ENCODE data around the gene SDHAF3.
"Not testable (repeated sequence)": the region's sequence is repeated elsewhere in the genome, so short reads cannot be mapped to it uniquely, and the experiment has no call there.

Gene SDHAF3

DNA sequence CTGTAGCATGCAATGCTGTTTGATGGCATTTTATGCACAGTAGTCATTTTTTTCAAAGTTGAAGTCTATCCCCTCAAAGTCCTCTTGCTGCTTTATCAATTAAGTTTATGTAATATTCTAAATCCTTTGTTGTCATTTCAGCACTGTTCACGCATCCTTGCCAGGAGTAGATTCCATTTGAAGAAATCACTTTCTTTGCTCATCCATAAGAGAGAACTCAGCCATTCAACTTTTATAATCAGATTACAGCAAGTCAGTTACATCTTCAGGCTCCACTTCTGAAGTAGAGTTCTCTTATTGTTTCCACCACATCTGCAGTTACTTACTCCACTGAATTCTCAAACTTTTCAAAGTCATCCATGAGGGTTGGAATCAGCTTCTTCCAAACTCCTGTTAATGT is 32.3 kb downstream of the SDHAF3 start:
- Mint-ChIP-seq H3K36me3 (ENCODE audit: low read depth) (peaks cover 10% of the 10 kb centered on the region), H3K4me1 (ENCODE audit: low read depth) (no peaks in the 10 kb centered on the region), H3K9me3 (no peaks in the 10 kb centered on the region), H3K4me3 (no peak overlapping the region), H3K27ac (no peak overlapping the region), H3K27me3 (ENCODE audit: low read depth) (no peaks in the 10 kb centered on the region)
- no peak for DNase-seq (ENCODE audit: low spot score)

DNA sequence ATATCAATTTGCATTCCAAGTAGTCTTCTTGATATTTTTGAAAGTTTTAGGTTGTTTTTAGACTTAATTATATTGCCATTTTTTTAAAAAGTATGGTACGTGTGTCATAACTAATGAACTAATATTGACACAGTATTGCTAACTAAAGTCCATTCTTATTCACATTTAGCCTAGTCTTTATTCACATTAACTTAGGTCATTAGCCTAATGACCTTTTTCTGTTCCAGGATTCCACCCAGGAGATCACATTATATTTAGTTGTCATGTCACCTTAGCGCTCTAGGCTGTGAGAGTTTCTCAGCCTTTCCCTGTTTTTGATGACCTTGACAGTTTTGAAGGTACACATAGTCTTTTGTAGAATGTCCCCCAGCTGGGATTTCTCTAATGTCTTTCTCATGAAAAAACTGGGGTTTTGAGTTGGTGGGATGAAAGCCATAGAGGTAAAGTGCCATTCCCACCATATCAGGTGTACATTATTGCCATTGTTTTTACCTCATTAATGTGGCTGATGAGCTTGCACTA is 38.5 kb downstream of the SDHAF3 start:
- no peak for DNase-seq (ENCODE audit: low spot score)
- no peaks in the 10 kb centered on the region for H3K27me3 Mint-ChIP-seq (ENCODE audit: low read depth)
- H3K4me1 Mint-ChIP-seq (ENCODE audit: low read depth), result no peaks in the 10 kb centered on the region
- H3K4me3 Mint-ChIP-seq, result no peak overlapping the region
- peaks cover 20% of the 10 kb centered on the region for H3K36me3 Mint-ChIP-seq (ENCODE audit: low read depth)
- H3K27ac Mint-ChIP-seq, result no peak overlapping the region
- peaks cover 15% of the 10 kb centered on the region for H3K9me3 Mint-ChIP-seq

DNA sequence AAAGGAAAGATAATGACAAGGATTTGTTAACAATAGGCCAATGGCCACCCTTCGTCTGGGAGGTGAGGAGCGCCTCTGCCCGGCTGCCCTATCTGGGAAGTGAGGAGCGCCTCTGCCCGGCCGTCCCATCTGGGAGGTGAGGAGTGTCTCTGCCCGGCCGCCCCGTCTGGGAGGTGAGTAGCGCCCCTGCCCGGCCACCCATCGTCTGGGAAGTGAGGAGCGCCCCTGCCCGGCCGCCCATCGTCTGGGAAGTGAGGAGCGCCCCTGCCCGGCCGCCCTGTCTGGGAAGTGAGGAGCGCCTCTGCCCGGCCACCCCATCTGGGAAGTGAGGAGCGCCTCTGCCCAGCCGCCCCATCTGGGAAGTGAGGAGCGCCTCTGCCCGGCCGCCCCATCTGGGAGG is 42.5 kb downstream of the SDHAF3 start:
- not testable (repeated sequence) for H3K27me3 Mint-ChIP-seq (ENCODE audit: low read depth); H3K4me3 Mint-ChIP-seq; H3K27ac Mint-ChIP-seq; H3K4me1 Mint-ChIP-seq (ENCODE audit: low read depth); DNase-seq (ENCODE audit: low spot score)
- peaks cover 43% of the 10 kb centered on the region for H3K36me3 Mint-ChIP-seq (ENCODE audit: low read depth)
- H3K9me3 Mint-ChIP-seq, result peaks cover 33% of the 10 kb centered on the region

DNA sequence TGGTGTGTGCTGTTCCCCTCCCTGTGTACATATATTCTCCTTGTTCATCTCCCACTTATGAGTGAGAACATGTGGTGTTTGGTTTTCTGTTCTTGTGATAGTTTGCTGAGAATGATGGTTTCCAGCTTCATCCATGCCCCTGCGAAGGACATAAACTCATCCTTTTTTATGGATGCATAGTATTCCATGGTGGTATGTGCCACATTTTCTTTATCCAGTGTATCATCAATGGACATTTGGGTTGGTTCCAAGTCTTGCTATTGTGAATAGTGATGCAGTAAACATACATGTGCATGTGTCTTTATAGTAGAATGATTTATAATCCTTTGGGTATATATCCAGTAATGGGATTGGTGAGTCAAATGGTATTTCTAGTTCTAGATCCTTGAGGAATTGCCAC is 44.1 kb downstream of the SDHAF3 start:
- not testable (repeated sequence) for H3K4me1 Mint-ChIP-seq (ENCODE audit: low read depth); H3K27me3 Mint-ChIP-seq (ENCODE audit: low read depth); H3K4me3 Mint-ChIP-seq; DNase-seq (ENCODE audit: low spot score); H3K27ac Mint-ChIP-seq
- peaks cover 52% of the 10 kb centered on the region for H3K36me3 Mint-ChIP-seq (ENCODE audit: low read depth)
- H3K9me3 Mint-ChIP-seq, result peaks cover 42% of the 10 kb centered on the region

DNA sequence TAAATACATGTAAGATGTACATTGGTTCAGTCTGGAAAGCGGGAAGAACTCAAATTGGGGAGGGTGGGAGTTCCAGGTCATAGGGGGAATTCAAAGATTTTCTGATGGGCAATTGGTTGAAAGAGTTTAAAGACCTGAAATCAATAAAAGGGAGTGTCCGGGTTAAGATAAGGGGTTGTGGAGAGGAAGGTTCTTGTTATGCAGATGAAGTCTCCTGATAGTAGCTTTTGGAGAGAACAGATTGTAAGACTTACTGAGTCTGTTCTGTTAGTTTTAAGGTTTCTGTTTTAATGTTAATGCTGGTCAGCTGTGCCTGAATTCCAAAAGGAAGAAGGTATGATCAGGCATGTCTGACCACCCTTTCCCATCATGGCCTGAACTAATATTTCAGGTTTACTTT is 48.8 kb downstream of the SDHAF3 start:
- no peak overlapping the region for H3K4me3 Mint-ChIP-seq
- no peaks in the 10 kb centered on the region for H3K27me3 Mint-ChIP-seq (ENCODE audit: low read depth)
- H3K4me1 Mint-ChIP-seq (ENCODE audit: low read depth), result peaks cover 10% of the 10 kb centered on the region
- no peak for DNase-seq (ENCODE audit: low spot score)
- peaks cover 36% of the 10 kb centered on the region for H3K9me3 Mint-ChIP-seq
- H3K36me3 Mint-ChIP-seq (ENCODE audit: low read depth), result peaks cover 51% of the 10 kb centered on the region
- H3K27ac Mint-ChIP-seq, result no peak overlapping the region

DNA sequence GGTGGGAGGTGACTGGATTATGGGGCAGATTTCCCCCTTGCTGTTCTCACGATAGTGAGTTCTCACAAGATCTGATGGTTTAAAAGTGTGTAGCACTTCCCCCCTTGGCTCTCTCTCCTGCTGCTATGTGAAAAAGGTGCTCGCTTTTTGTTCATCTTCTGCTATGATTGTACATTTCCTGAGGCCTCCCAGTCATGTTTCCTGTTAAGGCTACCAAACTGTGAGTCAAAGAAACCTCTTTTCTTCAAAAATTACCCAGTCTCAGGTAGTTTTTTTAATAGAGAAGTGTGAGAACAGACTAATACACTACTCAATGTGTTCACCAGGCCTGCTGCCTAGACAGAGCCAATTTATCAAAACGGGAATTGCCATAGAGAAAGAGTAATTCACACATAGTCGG is 49.7 kb downstream of the SDHAF3 start:
- H3K4me3 Mint-ChIP-seq, result no peak overlapping the region
- H3K9me3 Mint-ChIP-seq, result peaks cover 32% of the 10 kb centered on the region
- H3K27me3 Mint-ChIP-seq (ENCODE audit: low read depth), result no peaks in the 10 kb centered on the region
- DNase-seq (ENCODE audit: low spot score), result no peak
- H3K27ac Mint-ChIP-seq, result no peak overlapping the region
- peaks cover 44% of the 10 kb centered on the region for H3K36me3 Mint-ChIP-seq (ENCODE audit: low read depth)
- H3K4me1 Mint-ChIP-seq (ENCODE audit: low read depth), result peaks cover 10% of the 10 kb centered on the region

DNA sequence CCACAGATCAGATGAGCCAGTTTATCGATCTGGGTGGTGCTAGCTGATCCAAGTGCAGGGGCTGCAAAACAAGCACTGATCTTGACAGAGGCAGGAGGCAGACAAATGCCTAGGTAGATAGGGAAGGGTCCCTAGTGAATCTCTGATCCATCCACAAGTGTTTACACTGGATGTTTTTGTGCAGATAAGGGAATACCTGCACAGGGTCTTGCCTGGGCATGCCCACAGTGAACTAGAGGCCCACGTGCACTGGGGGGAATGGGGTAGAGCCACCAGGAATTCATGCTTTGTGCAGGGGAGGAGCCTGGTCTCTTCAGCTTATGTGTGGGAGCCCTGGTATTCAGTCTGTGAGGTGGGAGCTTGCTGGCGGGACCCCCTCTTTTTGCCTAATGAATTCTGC is 50.3 kb downstream of the SDHAF3 start:
- H3K4me3 Mint-ChIP-seq, result no peak overlapping the region
- peaks cover 10% of the 10 kb centered on the region for H3K4me1 Mint-ChIP-seq (ENCODE audit: low read depth)
- no peaks in the 10 kb centered on the region for H3K27me3 Mint-ChIP-seq (ENCODE audit: low read depth)
- H3K9me3 Mint-ChIP-seq, result peaks cover 26% of the 10 kb centered on the region
- H3K27ac Mint-ChIP-seq, result no peak overlapping the region
- DNase-seq (ENCODE audit: low spot score), result no peak
- peaks cover 42% of the 10 kb centered on the region for H3K36me3 Mint-ChIP-seq (ENCODE audit: low read depth)

DNA sequence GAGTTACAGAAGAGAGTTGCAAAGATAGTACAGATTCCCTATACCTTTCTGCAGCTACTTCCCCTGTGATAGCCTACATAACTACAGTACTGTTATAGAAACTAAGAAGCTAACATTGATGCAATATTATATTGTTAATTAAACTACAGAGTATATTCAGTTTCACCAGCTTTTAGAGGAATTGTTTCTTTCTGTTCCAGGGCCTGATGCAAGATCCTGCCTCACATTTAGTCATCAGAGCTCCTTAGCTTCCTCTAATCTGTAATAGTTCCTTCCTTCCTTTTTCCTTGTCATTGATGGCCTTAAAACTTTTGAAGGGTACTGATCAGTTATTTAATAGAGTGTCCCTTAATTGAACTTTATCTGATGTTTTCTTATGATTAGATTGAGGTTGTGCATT is 56.8 kb downstream of the SDHAF3 start:
- DNase-seq (ENCODE audit: low spot score), result no peak
- Mint-ChIP-seq H3K4me3 (no peak overlapping the region), H3K27ac (no peak overlapping the region), H3K27me3 (ENCODE audit: low read depth) (no peaks in the 10 kb centered on the region), H3K4me1 (ENCODE audit: low read depth) (peaks cover under 1% of the 10 kb centered on the region), H3K9me3 (no peaks in the 10 kb centered on the region), H3K36me3 (ENCODE audit: low read depth) (no peaks in the 10 kb centered on the region)

DNA sequence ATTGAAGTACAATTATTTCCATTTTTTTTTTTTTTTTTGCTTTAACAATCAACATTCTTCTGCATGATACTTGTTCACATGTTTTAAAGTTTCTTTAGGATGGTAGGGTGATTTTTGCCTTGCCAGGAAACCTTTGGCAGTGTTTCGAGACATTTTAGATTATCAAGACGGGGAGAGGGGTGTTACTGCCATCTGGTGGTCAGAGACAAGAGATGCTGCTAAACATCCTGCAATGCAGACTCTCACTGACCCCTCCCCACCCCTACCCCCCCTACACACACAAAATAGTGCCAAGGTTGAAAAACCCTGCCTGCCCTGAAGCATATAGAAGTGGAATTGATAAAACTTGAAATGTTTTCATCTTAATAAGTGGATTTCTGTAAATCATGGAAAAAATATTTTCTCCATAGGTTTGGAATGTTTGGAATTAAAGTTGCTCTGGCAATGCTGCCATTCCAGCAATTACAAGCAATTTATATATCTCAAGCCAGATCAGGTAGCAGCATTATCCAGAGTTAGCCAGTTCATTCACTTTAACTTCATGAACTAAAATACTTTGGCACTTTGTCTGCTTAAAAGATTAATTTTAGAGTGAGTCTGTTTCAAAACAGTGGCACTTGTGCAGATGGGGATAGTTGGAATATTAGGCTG is 62.1 kb downstream of the SDHAF3 start:
- no peaks in the 10 kb centered on the region for H3K27me3 Mint-ChIP-seq (ENCODE audit: low read depth)
- H3K9me3 Mint-ChIP-seq, result no peaks in the 10 kb centered on the region
- peaks cover 3% of the 10 kb centered on the region for H3K4me1 Mint-ChIP-seq (ENCODE audit: low read depth)
- peak; percentile 7 for DNase-seq (ENCODE audit: low spot score)
- H3K27ac Mint-ChIP-seq, result no peak overlapping the region
- no peak overlapping the region for H3K4me3 Mint-ChIP-seq
- peaks cover 2% of the 10 kb centered on the region for H3K36me3 Mint-ChIP-seq (ENCODE audit: low read depth)

DNA sequence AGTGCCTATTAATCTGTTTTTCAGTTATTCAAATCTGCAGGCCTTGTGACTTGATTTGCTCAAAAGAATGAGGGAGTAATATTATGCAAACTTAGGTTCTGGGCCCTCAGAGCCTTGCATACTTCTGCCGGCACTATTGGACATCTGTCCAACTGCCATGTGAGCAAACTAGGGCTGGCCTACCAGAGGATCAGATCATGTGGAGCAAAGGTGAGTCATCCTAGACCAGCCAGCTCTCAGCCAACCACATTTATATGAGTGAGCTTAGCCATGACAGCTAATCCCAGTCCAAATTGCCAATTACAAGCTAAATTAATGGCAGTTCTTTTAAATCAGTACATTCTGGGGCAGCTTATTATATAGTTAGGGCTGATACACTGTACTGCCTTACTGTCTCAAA is 69.6 kb downstream of the SDHAF3 start:
- Mint-ChIP-seq H3K4me1 (ENCODE audit: low read depth) (no peaks in the 10 kb centered on the region), H3K9me3 (no peaks in the 10 kb centered on the region), H3K4me3 (no peak overlapping the region), H3K27me3 (ENCODE audit: low read depth) (peaks cover 3% of the 10 kb centered on the region), H3K36me3 (ENCODE audit: low read depth) (peaks cover 2% of the 10 kb centered on the region), H3K27ac (no peak overlapping the region)
- no peak for DNase-seq (ENCODE audit: low spot score)

DNA sequence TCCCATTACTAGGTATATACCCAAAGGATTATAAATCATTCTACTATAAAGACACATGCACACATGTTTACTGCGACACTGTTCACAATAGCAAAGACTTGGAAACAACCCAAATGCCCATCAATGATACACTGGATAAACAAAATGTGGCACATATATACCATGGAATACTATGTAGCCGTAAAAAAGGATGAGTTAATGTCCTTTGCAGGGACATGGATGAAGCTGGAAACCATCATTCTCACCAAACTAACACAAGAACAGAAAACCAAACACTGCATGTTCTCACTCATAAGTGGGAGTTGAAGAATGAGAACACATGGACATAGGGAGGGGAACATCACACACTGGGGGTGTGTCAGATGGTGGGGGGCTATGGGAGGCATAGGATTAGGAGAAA is 78.7 kb downstream of the SDHAF3 start:
- H3K36me3 Mint-ChIP-seq (ENCODE audit: low read depth); H3K27ac Mint-ChIP-seq; DNase-seq (ENCODE audit: low spot score); H3K9me3 Mint-ChIP-seq; H3K4me3 Mint-ChIP-seq; H3K27me3 Mint-ChIP-seq (ENCODE audit: low read depth); H3K4me1 Mint-ChIP-seq (ENCODE audit: low read depth): not testable (repeated sequence)

DNA sequence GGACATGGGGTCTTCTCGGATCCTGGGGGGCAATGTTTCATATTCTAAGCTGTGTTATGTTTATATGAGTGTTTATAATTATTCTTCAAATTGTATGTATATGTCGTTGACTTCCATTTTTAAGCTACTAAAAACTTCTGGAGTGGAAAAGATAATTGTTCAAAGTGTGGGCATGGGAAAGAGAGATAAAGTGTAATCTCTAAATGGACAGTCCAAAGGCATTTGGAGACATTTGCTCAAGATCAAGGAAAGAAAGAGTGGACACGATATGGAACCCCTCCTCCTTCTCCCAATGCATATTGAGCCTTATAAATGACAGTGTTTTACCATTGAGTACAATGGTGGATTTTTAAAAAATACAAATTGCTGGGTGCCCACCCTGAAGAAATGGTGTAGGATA is 81.1 kb downstream of the SDHAF3 start:
- H3K36me3 Mint-ChIP-seq (ENCODE audit: low read depth), result no peaks in the 10 kb centered on the region
- H3K27me3 Mint-ChIP-seq (ENCODE audit: low read depth), result peaks cover 3% of the 10 kb centered on the region
- DNase-seq (ENCODE audit: low spot score), result no peak
- no peaks in the 10 kb centered on the region for H3K4me1 Mint-ChIP-seq (ENCODE audit: low read depth)
- no peak overlapping the region for H3K27ac Mint-ChIP-seq
- no peak overlapping the region for H3K4me3 Mint-ChIP-seq
- no peaks in the 10 kb centered on the region for H3K9me3 Mint-ChIP-seq

DNA sequence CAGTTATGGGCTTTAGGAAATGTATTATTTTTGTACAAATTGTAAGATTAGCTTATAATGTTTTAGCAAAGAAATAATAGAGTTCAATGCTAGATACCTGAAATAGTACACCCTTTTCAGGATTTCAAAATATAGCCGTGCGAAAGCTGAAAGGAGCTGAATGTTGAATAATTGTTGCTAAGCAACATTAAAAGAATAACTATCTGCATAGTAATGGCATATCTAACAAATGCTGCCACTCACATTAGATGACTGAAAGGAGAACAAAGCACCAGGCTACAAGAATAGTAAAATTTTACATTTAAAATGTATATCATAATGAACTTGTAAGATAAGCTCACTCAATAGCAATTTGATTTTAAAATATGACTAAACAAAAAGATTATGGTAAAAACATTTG is 82.5 kb downstream of the SDHAF3 start:
- no peak overlapping the region for H3K4me3 Mint-ChIP-seq
- no peak overlapping the region for H3K27ac Mint-ChIP-seq
- H3K36me3 Mint-ChIP-seq (ENCODE audit: low read depth), result no peaks in the 10 kb centered on the region

DNA sequence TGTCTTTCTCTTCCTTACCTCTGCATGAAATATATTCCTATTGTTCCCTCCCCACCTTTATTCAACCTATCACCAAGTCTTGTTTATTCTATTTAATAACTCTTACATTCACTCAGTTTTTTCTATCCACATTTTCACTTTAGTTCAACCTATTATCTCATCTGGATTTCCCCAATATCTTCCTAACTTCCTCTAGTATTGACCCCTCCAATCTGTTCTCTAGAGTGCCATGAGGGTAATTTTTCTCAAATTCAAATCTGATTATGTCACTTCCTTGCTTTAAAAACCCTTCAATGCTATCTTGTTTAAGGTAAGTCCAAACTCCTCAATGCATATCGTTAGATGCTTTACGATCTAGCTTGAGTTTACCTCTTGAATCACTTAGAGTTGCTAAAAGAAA is 86.5 kb downstream of the SDHAF3 start:
- H3K4me3 Mint-ChIP-seq, result no peak overlapping the region
- H3K9me3 Mint-ChIP-seq, result no peaks in the 10 kb centered on the region
- no peaks in the 10 kb centered on the region for H3K27me3 Mint-ChIP-seq (ENCODE audit: low read depth)
- H3K4me1 Mint-ChIP-seq (ENCODE audit: low read depth), result no peaks in the 10 kb centered on the region
- no peaks in the 10 kb centered on the region for H3K36me3 Mint-ChIP-seq (ENCODE audit: low read depth)
- no peak overlapping the region for H3K27ac Mint-ChIP-seq
- no peak for DNase-seq (ENCODE audit: low spot score)

More for the DNA sequence above, 82.5 kb downstream of the SDHAF3 start:
- peaks cover 3% of the 10 kb centered on the region for H3K27me3 Mint-ChIP-seq (ENCODE audit: low read depth)
- no peak for DNase-seq (ENCODE audit: low spot score)
- H3K9me3 Mint-ChIP-seq, result no peaks in the 10 kb centered on the region
- no peaks in the 10 kb centered on the region for H3K4me1 Mint-ChIP-seq (ENCODE audit: low read depth)

DNA sequence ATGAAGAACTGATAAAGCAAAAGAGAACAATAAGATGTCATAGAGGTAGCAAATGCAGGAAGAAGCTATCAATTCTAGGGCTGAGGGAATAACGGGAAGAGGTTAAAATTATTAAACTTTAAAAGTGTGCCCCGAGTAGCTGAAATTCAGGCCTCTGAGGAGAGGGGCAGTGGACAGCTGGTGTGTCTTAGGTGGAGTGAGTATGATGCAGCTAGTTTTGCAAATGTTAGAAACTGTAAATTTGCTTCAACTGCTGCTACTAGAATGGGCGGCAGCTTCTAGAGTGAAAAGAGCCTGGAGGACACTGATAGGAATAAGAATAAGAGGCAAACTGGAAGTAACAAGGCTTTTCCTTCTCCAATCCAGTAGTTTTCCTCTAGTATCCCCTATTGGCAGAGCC is 87.3 kb downstream of the SDHAF3 start:
- H3K4me3 Mint-ChIP-seq, result no peak overlapping the region
- H3K4me1 Mint-ChIP-seq (ENCODE audit: low read depth), result no peaks in the 10 kb centered on the region
- H3K27ac Mint-ChIP-seq, result no peak overlapping the region
- H3K9me3 Mint-ChIP-seq, result no peaks in the 10 kb centered on the region
- H3K36me3 Mint-ChIP-seq (ENCODE audit: low read depth), result no peaks in the 10 kb centered on the region
- no peak for DNase-seq (ENCODE audit: low spot score)
- no peaks in the 10 kb centered on the region for H3K27me3 Mint-ChIP-seq (ENCODE audit: low read depth)

Data from T-helper 2 cell treated with Interferon-gamma antibody and Interleukin-4, amounts not matched to agents 5 μg/mL and 100 μg/mL, for 36 hours (primary cell).